ENCODE measurements around the gene CD81. TPM values are rescaled to one million over a fixed set of nuclear protein-coding genes. Genes with fewer than 3 reads are reported as not detected.

Gene CD81
- total RNA-seq, 6 donors from 2014 or later = 398 to 1,053 (median 787) TPM

- peaks cover 0 to 5% (median 0%) of the 10 kb centered on the region in 4 donors for H3K27me3 ChIP-seq
- peaks cover 0 to 2% (median 2%) of the 10 kb centered on the region in 4 donors for H3K4me1 ChIP-seq
- 94% methylated on average over 30 to 34 of the region's 35 CpGs for WGBS, 2 donors
- TF ChIP-seq EP300 (IDR thresholded peaks at IDR 0.05) (no peak), POLR2AphosphoS5 (IDR thresholded peaks at IDR 0.05) (no peak), CTCF (IDR thresholded peaks at IDR 0.05) (no peak), POLR2A (IDR thresholded peaks at IDR 0.05) (no peak)
- ATAC-seq (ENCODE audit: low FRiP score in 2 of 2) (no peak), DNase-seq (peak in 1 of 2 donors; percentile 86)
- no peak overlapping the region for H3K4me3 ChIP-seq
- H3K27ac ChIP-seq = no peak overlapping the region
- H3K36me3 ChIP-seq = no peaks in the 10 kb centered on the region
- H3K9me3 ChIP-seq = no peaks in the 10 kb centered on the region
These were observed 37.5 kb downstream of the CD81 start for GRCh38 chr11:2414616-2415015.

- no peaks in the 10 kb centered on the region for H3K9me3 ChIP-seq
- DNase-seq = no peak
- no peaks in the 10 kb centered on the region for H3K36me3 ChIP-seq
- TF ChIP-seq POLR2A (IDR thresholded peaks at IDR 0.05) = no peak
- no peak for TF ChIP-seq EP300 (IDR thresholded peaks at IDR 0.05)
- no peak for TF ChIP-seq POLR2AphosphoS5 (IDR thresholded peaks at IDR 0.05)
- no peak for TF ChIP-seq CTCF (IDR thresholded peaks at IDR 0.05)
- 83 to 93% methylated on average over 24 to 28 of the region's 28 CpGs for WGBS, 2 donors
- peaks cover 0 to 8% (median 7%) of the 10 kb centered on the region in 4 donors for H3K4me1 ChIP-seq
- no peak for ATAC-seq (ENCODE audit: low FRiP score in 2 of 2)
- H3K27me3 ChIP-seq = peaks cover 0 to 2% (median 0%) of the 10 kb centered on the region in 4 donors
- no peak overlapping the region for H3K27ac ChIP-seq
- no peak overlapping the region for H3K4me3 ChIP-seq
These were observed 38.1 kb downstream of the CD81 start for GRCh38 chr11:2415171-2415570.

- no peaks in the 10 kb centered on the region for H3K9me3 ChIP-seq
- H3K4me1 ChIP-seq = peaks cover 6 to 14% (median 13%) of the 10 kb centered on the region in 4 donors
- H3K27me3 ChIP-seq = no peaks in the 10 kb centered on the region
- no peak for TF ChIP-seq CTCF (IDR thresholded peaks at IDR 0.05)
- TF ChIP-seq POLR2AphosphoS5 (IDR thresholded peaks at IDR 0.05) = no peak
- TF ChIP-seq EP300 (IDR thresholded peaks at IDR 0.05) = no peak
- no peak for TF ChIP-seq POLR2A (IDR thresholded peaks at IDR 0.05)
- no peak overlapping the region for H3K4me3 ChIP-seq
- peak in 1 of 2 donors; percentile 81 for DNase-seq
- no peak for ATAC-seq (ENCODE audit: low FRiP score in 2 of 2)
- no peaks in the 10 kb centered on the region for H3K36me3 ChIP-seq
- no peak overlapping the region for H3K27ac ChIP-seq
- WGBS, 2 donors = 84 to 86% methylated on average over 10 to 30 of the region's 34 CpGs
These were observed 38.7 kb downstream of the CD81 start for GRCh38 chr11:2415601-2416380.

GRCh38 chr11:2416765-2417164 lies 39.7 kb downstream of the CD81 start:
- Histone ChIP-seq H3K4me3 (no peak overlapping the region), H3K27ac (no peak overlapping the region), H3K36me3 (no peaks in the 10 kb centered on the region), H3K9me3 (no peaks in the 10 kb centered on the region), H3K4me1 (peaks cover 6 to 15% (median 15%) of the 10 kb centered on the region in 4 donors), H3K27me3 (no peaks in the 10 kb centered on the region)
- 89 to 91% methylated on average over 18 of the region's 18 CpGs for WGBS, 2 donors
- no peak for TF ChIP-seq POLR2AphosphoS5 (IDR thresholded peaks at IDR 0.05)
- no peak for TF ChIP-seq EP300 (IDR thresholded peaks at IDR 0.05)
- TF ChIP-seq CTCF (IDR thresholded peaks at IDR 0.05) = no peak
- TF ChIP-seq POLR2A (IDR thresholded peaks at IDR 0.05) = no peak
- DNase-seq (no peak), ATAC-seq (ENCODE audit: low FRiP score in 2 of 2) (no peak)

All from upper lobe of left lung (tissue), 6 donors.